Measurements from ENCODE around the gene XRCC4. TPM values are rescaled to one million over a fixed set of nuclear protein-coding genes. Genes with fewer than 3 reads are reported as not detected.

The XRCC4 gene
- total RNA-seq, 4 donors from 2014 or later, result 4.2 to 6.0 (median 5.4) TPM

- no peaks in the 10 kb centered on the region for H3K9me3 ChIP-seq
- no peaks in the 10 kb centered on the region for H3K36me3 ChIP-seq
- TF ChIP-seq CTCF (IDR thresholded peaks at IDR 0.05) (no peak), POLR2AphosphoS5 (IDR thresholded peaks at IDR 0.05) (no peak), EP300 (IDR thresholded peaks at IDR 0.05) (no peak), POLR2A (IDR thresholded peaks at IDR 0.05) (no peak)
- no peak overlapping the region for H3K4me3 ChIP-seq
- no peaks in the 10 kb centered on the region for H3K4me1 ChIP-seq
- no peak overlapping the region for H3K27ac ChIP-seq
- DNase-seq (ENCODE audit: low spot score in 2 of 2), result no peak
- H3K27me3 ChIP-seq, result no peaks in the 10 kb centered on the region
These were observed 25.1 kb downstream of the XRCC4 start for GRCh38 chr5:83102364-83102980.

- H3K4me3 ChIP-seq, result no peak overlapping the region
- H3K27me3 ChIP-seq, result no peaks in the 10 kb centered on the region
- H3K27ac ChIP-seq, result no peak overlapping the region
- no peaks in the 10 kb centered on the region for H3K9me3 ChIP-seq
- no peaks in the 10 kb centered on the region for H3K36me3 ChIP-seq
- no peak for DNase-seq (ENCODE audit: low spot score in 2 of 2)
- no peak for TF ChIP-seq POLR2AphosphoS5 (IDR thresholded peaks at IDR 0.05)
- no peak for TF ChIP-seq EP300 (IDR thresholded peaks at IDR 0.05)
- no peak for TF ChIP-seq CTCF (IDR thresholded peaks at IDR 0.05)
- no peak for TF ChIP-seq POLR2A (IDR thresholded peaks at IDR 0.05)
- H3K4me1 ChIP-seq, result no peaks in the 10 kb centered on the region
These were observed 26.7 kb downstream of the XRCC4 start for GRCh38 chr5:83104021-83104420.

DNA sequence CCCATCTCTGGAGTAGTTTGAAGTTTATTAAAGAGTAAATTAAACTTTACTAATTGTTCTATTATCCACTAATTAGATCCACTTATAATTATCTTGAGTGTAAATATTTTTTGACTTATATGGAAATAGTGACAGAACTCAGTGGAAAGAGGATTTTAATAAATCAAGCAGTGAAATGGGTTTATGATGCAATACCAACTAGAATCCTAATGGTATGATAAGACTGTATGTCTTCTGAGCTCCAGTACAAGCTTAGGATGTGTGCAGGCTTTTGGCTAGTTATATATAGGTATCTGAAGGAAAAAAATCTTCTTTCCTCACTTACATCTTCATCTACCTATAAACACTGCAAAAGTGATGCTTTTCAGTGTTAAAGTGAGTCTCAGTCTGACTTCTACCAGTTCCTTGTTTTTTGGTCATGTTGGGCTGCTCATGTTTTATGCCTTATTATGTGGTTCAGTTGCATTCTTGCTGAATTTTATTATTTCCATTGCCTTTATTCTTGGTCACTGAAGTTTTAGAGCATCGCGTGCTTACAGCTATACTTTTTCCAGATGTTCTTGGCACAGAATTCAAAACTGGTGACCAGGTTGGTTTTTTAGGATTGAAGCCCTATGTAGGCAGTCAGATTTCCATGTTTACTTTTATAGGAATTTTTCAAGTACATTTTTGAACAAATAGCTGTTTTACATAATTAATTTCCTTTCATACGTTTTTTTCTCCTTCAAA is 30.5 kb downstream of the XRCC4 start:
- no peak overlapping the region for H3K27ac ChIP-seq
- no peaks in the 10 kb centered on the region for H3K36me3 ChIP-seq
- H3K9me3 ChIP-seq, result no peaks in the 10 kb centered on the region
- H3K4me1 ChIP-seq, result no peaks in the 10 kb centered on the region
- H3K27me3 ChIP-seq, result no peaks in the 10 kb centered on the region
- no peak overlapping the region for H3K4me3 ChIP-seq
- DNase-seq (ENCODE audit: low spot score in 2 of 2), result no peak
- TF ChIP-seq CTCF (IDR thresholded peaks at IDR 0.05), result no peak
- TF ChIP-seq EP300 (IDR thresholded peaks at IDR 0.05), result no peak
- TF ChIP-seq POLR2A (IDR thresholded peaks at IDR 0.05), result no peak
- no peak for TF ChIP-seq POLR2AphosphoS5 (IDR thresholded peaks at IDR 0.05)
- 88% methylated on average over 3 of the region's 3 CpGs for WGBS

DNA sequence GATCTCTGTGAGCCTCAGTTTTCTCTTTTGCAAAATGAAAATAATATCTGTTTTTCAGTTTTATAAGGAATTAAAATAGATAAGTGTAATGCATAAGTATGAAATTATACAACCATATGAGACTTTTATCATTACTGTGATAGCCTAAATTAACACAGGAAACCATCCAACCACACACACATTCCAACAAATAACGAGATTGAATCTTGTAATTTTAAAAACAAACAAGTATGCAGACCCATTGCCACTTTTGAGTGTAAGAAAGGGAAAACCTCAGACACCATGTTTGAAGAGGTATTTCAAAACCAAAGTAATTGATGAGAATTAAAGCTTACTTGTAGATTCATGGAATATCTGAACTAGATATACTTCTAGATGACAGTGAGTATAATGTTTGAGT is 32.0 kb downstream of the XRCC4 start:
- no peaks in the 10 kb centered on the region for H3K27me3 ChIP-seq
- 83% methylated on average over 1 of the region's 1 CpG for WGBS

More for the DNA sequence above, 32.0 kb downstream of the XRCC4 start:
- no peak overlapping the region for H3K27ac ChIP-seq
- H3K4me1 ChIP-seq, result no peaks in the 10 kb centered on the region
- no peaks in the 10 kb centered on the region for H3K9me3 ChIP-seq
- no peak overlapping the region for H3K4me3 ChIP-seq
- H3K36me3 ChIP-seq, result peaks cover 6% of the 10 kb centered on the region
- TF ChIP-seq EP300 (IDR thresholded peaks at IDR 0.05) (no peak), POLR2AphosphoS5 (IDR thresholded peaks at IDR 0.05) (no peak), CTCF (IDR thresholded peaks at IDR 0.05) (no peak), POLR2A (IDR thresholded peaks at IDR 0.05) (no peak)
- DNase-seq (ENCODE audit: low spot score in 2 of 2), result no peak

Measured in suprapubic skin (tissue), 4 donors.